ENCODE results near the gene AP2A2.

- TF ChIP-seq CTCF (IDR thresholded peaks at IDR 0.05; ENCODE audit: low read depth, low read length, poor library complexity, severe bottlenecking), result no peak
- no peak for TF ChIP-seq EZH2phosphoT487 (IDR thresholded peaks at IDR 0.05; ENCODE audit: borderline replicate concordance, low read length)
Measured at GRCh38 chr11:1010551-1011319, 85.1 kb downstream of the AP2A2 start.
